GM19099 (cell line): ENCODE results near the gene ZBTB16.

Experiments used
- POLR2A ChIP-seq: IDR thresholded peaks from 3 replicates; pipeline ENCODE4 v1.6.1; 2011; ENCODE audit warnings: low read depth; ENCODE audit not compliant: insufficient read length; ENCODE audit errors: extremely low read depth

The ZBTB16 gene

DNA sequence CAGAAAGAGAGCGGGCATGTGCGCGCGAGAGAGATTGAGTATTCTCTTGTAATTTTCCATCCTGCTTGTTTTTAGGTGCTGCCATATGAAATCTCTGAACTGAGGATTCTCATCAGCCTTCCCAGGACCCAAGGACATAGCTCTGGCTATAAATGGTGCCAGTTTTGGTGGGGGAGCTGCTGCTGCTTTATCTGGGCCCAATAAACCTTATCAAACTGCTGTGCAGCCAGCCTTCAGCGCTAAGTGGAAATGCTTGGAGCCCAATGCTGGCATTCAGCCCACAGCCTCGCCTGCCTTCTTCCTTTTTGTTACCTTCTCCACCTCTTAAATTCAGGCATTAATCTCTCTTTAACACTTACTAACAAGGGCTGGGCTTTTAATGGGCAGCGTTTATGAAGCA lies 2.4 kb upstream of the ZBTB16 start:
- TF ChIP-seq POLR2A = no peak

DNA sequence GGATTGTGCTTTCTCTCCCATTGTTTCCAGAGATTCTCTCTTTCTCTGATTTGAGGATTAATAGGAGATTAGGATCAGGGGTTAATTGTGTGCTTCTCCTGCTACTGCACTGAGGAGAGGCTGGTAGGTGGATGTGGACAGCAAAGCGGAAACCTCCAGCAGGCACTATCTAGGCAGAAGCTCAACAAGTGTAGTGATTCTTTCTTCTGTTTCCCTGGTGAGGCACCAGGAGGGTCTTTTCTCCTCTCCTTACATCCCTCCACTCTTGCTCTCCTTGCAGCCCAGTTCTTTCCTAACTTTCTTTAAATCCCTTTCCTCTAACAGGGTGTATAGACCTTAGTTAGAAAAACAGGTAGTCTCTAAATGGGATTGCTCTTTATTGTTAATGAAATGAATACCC lies 1.9 kb upstream of the ZBTB16 start:
- TF ChIP-seq POLR2A = no peak

DNA sequence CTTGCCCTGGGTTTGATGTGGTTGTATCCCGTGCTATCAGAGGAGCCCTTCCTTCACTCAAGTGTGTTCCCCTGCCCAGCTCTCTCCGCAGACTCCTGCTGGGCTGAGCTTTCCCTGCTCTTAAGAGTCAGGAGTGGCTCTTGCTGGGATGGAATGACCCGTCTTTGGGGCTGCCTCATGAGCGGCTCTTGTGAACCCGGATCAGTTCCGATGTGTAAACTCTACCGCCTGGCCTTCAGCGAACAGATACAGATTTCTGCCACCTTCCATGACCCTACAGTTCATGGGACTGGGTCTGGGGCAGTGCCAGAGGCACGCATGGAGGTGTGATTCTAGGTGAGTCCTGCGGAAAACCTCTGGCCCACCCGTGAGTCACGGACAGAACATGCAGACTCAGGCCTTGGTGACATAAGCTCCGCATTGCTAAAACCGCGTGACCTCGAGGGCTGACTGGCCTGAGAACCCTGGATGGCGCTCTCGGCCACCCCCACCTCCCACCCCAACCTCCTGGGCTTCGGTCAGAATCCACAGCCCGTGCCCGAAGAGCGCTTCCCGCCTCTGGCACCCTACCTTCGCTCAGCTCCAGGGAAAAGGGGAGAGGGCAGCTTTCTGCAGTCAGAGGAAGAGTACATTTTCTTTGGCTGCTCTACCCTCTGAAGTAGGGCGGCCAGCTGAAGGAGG lies 1.3 kb upstream of the ZBTB16 start:
- no peak for TF ChIP-seq POLR2A

DNA sequence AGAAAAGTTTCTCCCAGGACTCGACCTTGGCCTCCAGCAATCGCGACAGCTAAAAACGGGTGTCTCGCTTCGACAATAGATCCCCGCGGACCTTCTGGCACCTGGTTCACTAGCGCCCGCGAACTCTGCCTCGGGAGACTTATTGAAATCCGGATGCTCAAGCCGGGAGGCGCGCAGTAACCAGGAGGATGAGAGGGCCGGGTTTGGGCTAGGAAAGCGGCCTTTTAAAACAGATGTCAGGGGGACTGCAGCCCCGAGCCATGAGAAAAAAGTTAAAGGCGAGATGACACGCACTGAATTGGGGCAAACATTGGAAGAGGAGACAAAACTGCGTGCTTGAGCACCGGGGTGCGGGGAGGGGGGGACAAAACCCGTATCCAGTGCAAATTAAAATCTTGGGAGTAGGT lies 637 bp upstream of the ZBTB16 start:
- TF ChIP-seq POLR2A = no peak

DNA sequence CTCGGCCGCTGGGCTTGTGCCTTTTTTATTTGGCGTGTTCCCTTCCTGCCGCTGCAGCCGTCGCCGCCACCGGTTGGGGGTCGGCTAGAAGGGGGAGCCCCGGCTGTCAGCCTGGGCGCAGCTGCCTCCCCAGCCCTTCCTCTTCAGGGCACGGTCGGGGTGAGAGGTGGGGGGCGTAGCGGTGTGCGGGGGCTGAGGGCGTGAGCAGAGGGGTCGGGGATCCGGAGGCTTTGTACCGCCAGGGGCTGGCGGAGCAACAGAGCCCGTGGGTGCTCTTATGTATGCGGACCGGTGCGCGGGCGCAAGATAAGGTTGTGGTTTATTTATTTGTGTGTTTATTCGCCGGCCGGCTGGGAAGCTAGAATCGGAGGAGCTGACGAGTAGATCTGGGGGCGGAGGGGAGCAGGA lies 477 bp downstream of the ZBTB16 start:
- no peak for TF ChIP-seq POLR2A

DNA sequence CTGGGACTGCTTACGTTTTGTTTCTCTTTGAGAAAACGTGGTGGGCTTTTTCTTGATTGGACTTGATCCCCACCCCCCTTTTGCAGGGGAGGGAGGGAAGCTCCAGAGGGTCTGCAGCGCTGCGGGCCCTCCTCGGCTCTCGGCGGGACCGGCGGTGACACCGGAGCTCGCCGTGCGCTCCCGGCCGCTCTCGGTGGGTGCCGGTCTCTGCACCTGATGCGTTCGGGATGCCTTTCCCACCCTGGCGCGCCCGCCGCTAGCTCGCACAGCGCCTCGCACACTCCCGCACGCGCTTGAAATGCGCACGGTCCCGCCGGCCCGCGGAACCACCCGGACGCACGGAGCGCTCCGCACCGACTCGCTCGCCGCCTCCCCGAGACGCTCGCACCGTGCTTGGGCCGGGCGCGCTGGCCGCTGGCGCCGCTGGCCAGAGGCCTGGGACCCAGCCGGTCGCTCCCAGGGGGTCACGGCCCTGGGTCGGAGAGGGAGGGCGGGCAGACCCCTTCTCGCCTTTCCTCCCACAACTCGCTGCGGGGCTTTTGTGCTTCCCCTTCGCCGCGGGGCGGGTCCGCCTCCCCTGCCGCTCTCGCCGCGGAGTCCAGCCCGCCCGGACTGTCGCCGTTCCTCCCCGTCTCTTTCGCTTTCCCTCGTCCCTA lies 1.0 kb downstream of the ZBTB16 start:
- TF ChIP-seq POLR2A = no peak

DNA sequence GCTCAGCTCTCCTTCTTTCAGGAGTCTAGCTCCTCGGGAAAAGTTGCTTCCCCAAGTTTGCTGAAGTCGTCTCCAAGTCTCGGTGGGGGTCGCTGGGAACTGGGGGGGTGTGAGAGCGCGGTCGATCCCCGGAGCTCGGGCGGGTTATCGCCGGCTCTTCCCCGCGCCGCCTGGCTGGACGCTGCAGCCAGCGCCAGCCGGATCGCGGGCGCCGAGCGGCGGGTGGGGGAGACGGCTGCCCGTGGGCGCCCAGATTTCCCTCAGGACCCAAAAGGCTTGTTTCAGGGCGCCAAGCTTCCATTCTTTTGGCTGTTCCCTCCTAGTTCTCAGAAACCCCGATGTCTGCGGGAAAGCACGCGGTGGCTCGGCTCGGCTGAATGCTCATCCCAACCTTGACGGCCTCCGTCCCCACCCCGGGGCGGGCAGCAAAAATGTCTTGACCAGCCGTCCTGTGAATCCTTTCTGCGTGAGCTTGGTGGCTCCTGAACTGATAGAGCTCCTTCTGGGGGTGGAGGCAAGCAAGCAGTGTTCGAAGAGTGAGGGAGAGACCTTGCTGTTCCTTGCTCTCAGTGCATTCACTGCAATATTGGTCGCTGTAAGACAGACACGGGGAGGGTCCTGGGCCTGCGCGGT lies 1.7 kb downstream of the ZBTB16 start:
- TF ChIP-seq POLR2A = no peak

DNA sequence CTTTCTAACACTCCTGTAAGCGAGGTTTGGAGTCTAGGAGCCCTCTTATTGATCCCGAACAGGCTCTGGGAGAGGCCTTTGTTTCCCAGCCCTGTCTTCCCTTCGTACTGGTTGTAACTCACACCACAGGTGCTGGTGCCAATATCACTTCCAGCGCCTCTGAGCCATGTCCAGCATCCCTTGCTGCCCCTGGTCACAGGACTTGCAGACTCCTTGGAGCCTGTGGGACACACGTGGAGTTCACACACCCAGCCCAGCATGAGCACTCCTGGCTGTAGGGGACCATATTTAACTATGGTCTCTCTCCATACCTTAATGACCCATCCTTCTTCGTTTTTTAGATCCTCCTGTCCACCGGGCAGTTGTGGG lies 2.2 kb downstream of the ZBTB16 start:
- no peak for TF ChIP-seq POLR2A

DNA sequence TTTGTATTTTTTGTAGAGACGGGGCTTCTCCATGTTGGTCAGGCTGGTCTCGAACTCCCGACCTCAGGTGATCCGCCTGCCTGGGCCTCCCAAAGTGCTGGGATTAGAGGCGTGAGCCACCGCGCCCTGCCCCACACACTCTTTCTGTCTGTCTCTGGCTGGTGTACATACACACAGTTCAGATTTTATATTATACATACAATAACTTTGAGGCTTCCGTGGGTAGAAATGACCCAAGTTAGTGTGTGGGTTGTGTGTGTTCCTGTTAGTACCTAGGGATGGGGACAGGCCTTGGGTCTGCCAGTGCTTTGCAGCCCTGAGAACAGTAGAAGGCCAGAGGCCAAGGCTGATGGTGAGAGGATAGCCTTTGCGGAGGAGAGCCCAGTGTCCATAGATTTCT lies 2.8 kb downstream of the ZBTB16 start:
- no peak for TF ChIP-seq POLR2A

DNA sequence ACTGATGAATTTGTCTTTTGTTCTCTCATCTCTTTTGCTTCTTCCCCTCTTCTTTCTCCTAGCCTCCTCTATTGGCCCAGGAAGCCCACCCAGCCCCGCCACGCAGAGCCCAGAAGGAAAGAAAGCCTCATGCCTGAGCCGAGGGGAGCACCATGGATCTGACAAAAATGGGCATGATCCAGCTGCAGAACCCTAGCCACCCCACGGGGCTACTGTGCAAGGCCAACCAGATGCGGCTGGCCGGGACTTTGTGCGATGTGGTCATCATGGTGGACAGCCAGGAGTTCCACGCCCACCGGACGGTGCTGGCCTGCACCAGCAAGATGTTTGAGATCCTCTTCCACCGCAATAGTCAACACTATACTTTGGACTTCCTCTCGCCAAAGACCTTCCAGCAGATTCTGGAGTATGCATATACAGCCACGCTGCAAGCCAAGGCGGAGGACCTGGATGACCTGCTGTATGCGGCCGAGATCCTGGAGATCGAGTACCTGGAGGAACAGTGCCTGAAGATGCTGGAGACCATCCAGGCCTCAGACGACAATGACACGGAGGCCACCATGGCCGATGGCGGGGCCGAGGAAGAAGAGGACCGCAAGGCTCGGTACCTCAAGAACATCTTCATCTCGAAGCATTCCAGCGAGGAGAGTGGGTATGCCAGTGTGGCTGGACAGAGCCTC lies 3.8 kb downstream of the ZBTB16 start:
- no peak for TF ChIP-seq POLR2A

DNA sequence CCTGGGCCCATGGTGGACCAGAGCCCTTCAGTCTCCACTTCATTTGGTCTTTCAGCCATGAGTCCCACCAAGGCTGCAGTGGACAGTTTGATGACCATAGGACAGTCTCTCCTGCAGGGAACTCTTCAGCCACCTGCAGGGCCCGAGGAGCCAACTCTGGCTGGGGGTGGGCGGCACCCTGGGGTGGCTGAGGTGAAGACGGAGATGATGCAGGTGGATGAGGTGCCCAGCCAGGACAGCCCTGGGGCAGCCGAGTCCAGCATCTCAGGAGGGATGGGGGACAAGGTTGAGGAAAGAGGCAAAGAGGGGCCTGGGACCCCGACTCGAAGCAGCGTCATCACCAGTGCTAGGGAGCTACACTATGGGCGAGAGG lies 4.3 kb downstream of the ZBTB16 start:
- no peak for TF ChIP-seq POLR2A

DNA sequence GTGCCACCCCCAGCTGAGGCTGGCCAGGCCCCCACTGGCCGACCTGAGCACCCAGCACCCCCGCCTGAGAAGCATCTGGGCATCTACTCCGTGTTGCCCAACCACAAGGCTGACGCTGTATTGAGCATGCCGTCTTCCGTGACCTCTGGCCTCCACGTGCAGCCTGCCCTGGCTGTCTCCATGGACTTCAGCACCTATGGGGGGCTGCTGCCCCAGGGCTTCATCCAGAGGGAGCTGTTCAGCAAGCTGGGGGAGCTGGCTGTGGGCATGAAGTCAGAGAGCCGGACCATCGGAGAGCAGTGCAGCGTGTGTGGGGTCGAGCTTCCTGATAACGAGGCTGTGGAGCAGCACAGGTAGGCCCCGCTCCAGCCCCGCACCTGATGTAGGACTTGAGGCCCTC lies 4.7 kb downstream of the ZBTB16 start:
- no peak for TF ChIP-seq POLR2A

DNA sequence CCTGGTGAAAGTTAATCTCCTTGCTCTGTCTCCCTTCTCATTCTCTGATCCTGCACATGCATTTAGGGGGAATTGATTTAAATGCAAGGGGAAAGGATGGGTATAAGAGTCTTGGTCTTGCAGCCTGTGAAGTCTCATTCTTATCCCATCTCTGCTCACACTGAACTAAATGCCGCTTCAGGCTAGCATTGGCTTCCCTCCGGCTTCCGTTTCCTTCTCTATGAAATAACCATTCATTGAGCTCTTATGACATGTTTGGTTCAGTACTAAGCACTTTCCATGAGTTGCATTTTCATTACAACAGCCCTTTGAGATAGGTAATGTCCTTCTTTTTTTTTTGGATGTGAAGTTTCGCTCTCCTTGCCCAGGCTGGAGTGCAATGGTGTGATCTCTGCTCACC lies 5.6 kb downstream of the ZBTB16 start:
- TF ChIP-seq POLR2A = no peak

DNA sequence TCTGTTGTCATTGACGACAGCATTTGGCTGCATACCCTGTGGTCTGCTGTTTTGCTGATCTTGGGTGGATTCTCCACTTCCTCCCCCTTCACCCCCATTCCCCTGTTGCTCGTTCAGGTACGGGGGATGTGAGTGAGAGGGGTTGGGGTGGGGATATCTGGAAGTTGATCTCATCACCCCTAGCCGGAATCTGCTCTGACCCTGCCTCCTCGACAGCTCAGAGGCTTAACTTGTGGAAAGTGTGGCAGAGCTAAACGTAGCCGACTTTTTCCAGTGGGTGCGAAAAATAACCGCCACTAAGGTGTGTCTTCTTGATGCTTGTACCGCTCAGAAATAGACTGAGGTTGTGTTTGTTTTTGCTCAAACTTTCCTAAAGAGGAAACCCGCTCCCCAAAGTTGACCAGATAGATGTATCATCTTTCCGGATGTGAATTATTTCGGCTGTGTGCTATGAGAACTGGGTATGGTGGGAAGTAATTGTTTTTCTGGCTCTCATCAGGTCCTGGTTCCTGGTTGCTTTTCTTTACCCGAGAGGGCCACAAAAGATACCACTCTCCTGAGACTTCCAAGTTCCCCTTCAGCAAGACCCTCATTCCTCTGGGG lies 6.6 kb downstream of the ZBTB16 start:
- no peak for TF ChIP-seq POLR2A

DNA sequence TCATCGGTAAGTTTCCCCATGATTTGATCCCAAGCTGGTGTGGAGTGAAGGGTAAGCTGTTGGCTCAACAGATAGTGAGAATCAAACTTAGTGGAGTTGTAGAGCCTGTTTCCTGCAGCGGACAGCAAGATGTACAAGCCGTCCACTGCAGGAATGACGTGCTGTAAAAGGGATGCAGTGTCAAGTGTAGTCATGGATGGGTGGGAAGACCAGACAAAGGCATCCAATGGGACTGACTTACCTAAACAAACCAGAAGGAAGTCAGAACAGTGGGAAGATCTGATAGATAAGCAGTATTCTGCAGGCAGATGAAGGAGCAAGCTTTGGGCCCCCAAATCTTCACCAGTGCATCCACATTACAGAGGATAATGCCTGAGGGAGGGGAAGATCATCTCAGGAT lies 8.8 kb downstream of the ZBTB16 start:
- no peak for TF ChIP-seq POLR2A
